ENCODE results near the gene WFDC1. TPM values are rescaled to one million over a fixed set of nuclear protein-coding genes. Genes with fewer than 3 reads are reported as not detected.

Gene WFDC1
- polyA plus RNA-seq, 1 of the 3 experiments (the other 2 are of a cell fraction), result 0.03 TPM

GRCh38 chr16:84292011-84292410 lies 2.7 kb upstream of the WFDC1 start:
- H3K4me3 ChIP-seq (ENCODE audit: low read depth in 2 of 2, low read length in 1 of 2), result no peak overlapping the region
- CTCF ChIA-PET, result interaction anchor here (1.4 to 3.5 kb wide), 2 partner anchors 15 to 16 kb away, joined by 4 to 13 read pairs; no protein-coding TSS in a partner anchor
- 74% methylated on average over 10 of the region's 10 CpGs for WGBS (ENCODE audit: low lambda C conversion rate)
- no peaks in the 10 kb centered on the region for H4K20me1 ChIP-seq (ENCODE audit: insufficient read depth)
- H3K79me2 ChIP-seq (ENCODE audit: insufficient read depth), result no peaks in the 10 kb centered on the region
- no peak for TF ChIP-seq SIN3A (IDR thresholded peaks at IDR 0.05; ENCODE audit: borderline replicate concordance, low read depth, low read length)
- TF ChIP-seq IRF3 (IDR thresholded peaks at IDR 0.05; ENCODE audit: low read depth, low read length), result no peak
- TF ChIP-seq RAD21 (IDR thresholded peaks at IDR 0.05; ENCODE audit: low read length), result no peak
- TF ChIP-seq MEF2A (IDR thresholded peaks at IDR 0.05; ENCODE audit: borderline replicate concordance, low read depth), result no peak
- TF ChIP-seq MXI1 (IDR thresholded peaks at IDR 0.05; ENCODE audit: low read depth, low read length), result no peak
- no peak for TF ChIP-seq FOSL2 (IDR thresholded peaks at IDR 0.05; ENCODE audit: borderline replicate concordance, low read depth)
- no peak for TF ChIP-seq POLR2AphosphoS5 (IDR thresholded peaks at IDR 0.05; ENCODE audit: low read depth, low read length)
- no peak for TF ChIP-seq GABPA (IDR thresholded peaks at IDR 0.05; ENCODE audit: low read depth)
- no peak for TF ChIP-seq FOXJ3 (CRISPR knock-in tag; IDR thresholded peaks at IDR 0.05)
- TF ChIP-seq MAX (IDR thresholded peaks at IDR 0.05; ENCODE audit: low read depth), result no peak
- TF ChIP-seq ZBTB33 (IDR thresholded peaks at IDR 0.05; ENCODE audit: borderline replicate concordance, low read depth), result no peak
- no peak for TF ChIP-seq REST (IDR thresholded peaks at IDR 0.05; ENCODE audit: low read depth, low read length)
- no peak for TF ChIP-seq CHD2 (IDR thresholded peaks at IDR 0.05; ENCODE audit: low read length, partially characterized antibody)
- no peak for TF ChIP-seq RFX5 (IDR thresholded peaks at IDR 0.05; ENCODE audit: low read length)
- TF ChIP-seq SMC3 (IDR thresholded peaks at IDR 0.05; ENCODE audit: low read depth, low read length), result no peak
- TF ChIP-seq FOXM1 (IDR thresholded peaks at IDR 0.05; ENCODE audit: low read depth), result no peak
- no peak for TF ChIP-seq RXRA (IDR thresholded peaks at IDR 0.05; ENCODE audit: borderline replicate concordance, low read depth)
- no peaks in the 10 kb centered on the region for H3K9me2 ChIP-seq
- no peaks in the 10 kb centered on the region for H3K9me3 ChIP-seq
- POLR2A ChIA-PET, result no interaction called here
- no peaks in the 10 kb centered on the region for H3K36me3 ChIP-seq (replicated peaks in 1 of 2; ENCODE audit: control insufficient read depth in 1 of 2, insufficient read depth in 2 of 2, low read length in 1 of 2)
- H3K27me3 ChIP-seq (ENCODE audit: insufficient read depth), result peaks cover 6% of the 10 kb centered on the region
- no peak overlapping the region for H3K9ac ChIP-seq
- H3K4me1 ChIP-seq (ENCODE audit: control insufficient read depth in 1 of 2, insufficient read depth in 2 of 2, low read depth in 1 of 2, low read length in 1 of 2), result peaks cover 6 to 12% of the 10 kb centered on the region in 2 experiments; a peak in 2 of 4 replicates
- no peak for DNase-seq
- no peak overlapping the region for H3K27ac ChIP-seq (ENCODE audit: low read depth in 2 of 2, low read length in 1 of 2)
- H2AFZ ChIP-seq (ENCODE audit: low read depth), result no peak overlapping the region
- no peak overlapping the region for H3K4me2 ChIP-seq
- H3F3A ChIP-seq (replicated peaks; ENCODE audit: insufficient read depth), result no peaks in the 10 kb centered on the region
